ENCODE results near the gene EFCAB6.

The EFCAB6 gene

DNA sequence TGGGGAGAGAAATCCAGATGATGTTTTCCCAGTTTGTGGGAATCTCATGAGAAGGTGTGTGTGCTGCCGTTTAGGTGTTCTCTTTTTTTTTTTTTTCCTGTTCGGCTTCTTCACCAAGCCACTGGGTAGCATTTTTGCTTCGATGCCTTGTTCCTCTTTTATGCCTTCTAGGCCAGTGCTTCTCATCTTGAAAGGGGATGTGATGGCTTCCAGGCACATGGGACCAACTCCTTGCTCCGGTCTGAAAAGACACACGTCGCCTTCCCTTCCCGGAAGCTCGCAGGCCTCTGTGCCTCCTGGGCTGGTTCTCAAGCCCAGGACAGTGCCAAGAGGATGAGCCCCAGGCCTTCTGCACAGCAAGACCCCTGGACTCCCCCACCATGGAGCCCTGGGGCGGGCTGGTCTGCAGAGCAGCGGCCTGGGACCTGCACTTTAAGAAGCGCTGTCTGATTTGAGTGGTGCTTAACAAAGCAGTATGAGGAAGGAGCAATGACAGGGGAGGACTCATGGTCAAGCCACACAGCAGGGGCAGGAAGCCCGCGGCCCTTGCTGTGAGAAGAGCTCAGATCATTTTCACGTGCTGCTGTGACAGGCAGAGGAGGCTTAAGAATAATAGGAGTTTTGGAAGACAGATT, 241.5 kb downstream of the EFCAB6 start:
- DNase-seq (ENCODE audit: low read depth) = no peak

DNA sequence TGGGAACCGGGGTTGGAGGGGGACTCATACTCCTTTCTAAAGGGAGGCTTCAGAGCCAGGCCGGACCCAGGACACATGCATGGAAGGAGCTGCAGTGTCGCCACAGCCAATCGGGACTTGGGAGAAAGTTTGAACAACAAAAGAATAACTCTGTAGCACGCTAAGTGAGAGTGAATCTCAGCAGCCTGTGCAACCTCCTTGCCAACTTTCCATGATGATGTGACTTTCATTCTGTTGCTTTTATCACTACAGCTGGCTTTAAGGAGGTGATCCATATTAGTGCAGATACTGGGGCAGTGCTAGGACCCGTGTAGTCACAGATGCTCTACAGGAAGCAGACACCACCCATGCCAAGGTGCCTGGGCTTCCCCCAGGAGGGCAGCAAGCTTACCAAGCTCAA, 243.0 kb downstream of the EFCAB6 start:
- no peak for DNase-seq (ENCODE audit: low read depth)

- DNase-seq (ENCODE audit: low read depth) = no peak
Observed at GRCh38 chr22:43567691-43568324, 244.3 kb downstream of the EFCAB6 start.

GRCh38 chr22:43566561-43567332, 245.4 kb downstream of the EFCAB6 start:
- DNase-seq (ENCODE audit: low read depth) = no peak

DNA sequence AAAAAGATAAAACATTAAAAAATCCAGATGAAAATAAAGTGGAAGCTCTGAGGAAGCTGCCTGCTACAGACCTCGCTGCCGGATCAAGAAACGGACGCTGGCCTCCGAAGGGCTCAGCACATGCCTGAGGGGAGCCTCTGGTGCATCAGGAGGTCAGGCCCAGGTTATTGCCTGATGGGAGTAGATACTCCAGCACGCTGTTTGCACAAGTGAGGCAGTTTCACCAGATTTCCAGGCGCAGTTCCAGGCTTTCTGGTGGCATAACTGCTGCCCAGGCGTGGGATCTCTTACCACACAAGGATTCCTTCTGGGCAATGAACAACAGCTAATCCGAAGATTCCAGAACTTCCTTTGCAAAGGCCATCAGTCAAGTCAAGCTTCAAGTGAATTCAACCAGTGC, 246.1 kb downstream of the EFCAB6 start:
- DNase-seq (ENCODE audit: low read depth) = no peak

DNA sequence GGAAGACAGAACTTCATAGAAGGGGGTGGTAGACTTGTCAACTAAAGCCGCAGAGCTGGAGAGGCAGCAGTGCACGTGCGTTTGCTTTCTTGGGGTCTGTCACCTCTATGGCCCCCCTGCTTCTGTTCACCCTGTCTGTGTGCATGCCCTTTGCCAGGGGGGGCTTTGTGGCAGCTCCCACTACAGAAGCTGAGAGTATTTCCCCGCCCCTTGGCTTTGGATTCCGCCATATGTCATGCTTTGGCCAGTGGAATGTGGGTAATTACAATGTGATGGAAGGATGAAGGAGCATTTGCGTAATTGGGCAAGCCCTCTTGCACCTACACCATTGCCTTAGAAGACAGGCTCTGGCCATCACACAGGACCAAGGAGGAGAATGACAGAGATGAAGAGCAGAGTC, 247.2 kb downstream of the EFCAB6 start:
- DNase-seq (ENCODE audit: low read depth) = no peak

- DNase-seq (ENCODE audit: low read depth) = no peak
Observed at GRCh38 chr22:43563571-43563970, 248.5 kb downstream of the EFCAB6 start.

- no peak for DNase-seq (ENCODE audit: low read depth)
Observed at GRCh38 chr22:43562843-43563242, 249.3 kb downstream of the EFCAB6 start.

GRCh38 chr22:43561415-43562178, 250.5 kb downstream of the EFCAB6 start:
- no peak for DNase-seq (ENCODE audit: low read depth)

DNA sequence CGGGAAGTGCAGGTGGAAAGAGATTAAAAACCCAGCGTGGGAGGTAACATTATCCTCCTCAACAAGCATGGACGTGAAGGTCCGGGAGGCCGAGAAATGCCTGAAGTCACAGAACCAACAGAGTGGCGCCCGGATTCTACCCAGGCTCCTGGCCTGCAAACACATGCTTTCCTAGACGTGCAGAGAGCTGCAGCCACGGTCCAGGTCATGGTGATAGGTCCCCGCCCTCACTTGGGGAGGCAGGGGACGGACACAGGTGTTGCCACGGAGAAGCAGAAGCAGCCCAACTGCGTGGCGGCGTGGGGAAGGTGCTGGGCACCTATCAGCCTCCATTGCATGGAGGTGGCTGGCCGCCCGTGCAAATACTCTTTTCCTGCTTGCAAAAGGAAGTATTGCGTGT, 251.5 kb downstream of the EFCAB6 start:
- DNase-seq (ENCODE audit: low read depth) = no peak

GRCh38 chr22:43555561-43556515, 256.3 kb downstream of the EFCAB6 start:
- DNase-seq (ENCODE audit: low read depth) = no peak

GRCh38 chr22:43554694-43555365, 257.3 kb downstream of the EFCAB6 start:
- no peak for DNase-seq (ENCODE audit: low read depth)

GRCh38 chr22:43554259-43554636, 257.9 kb downstream of the EFCAB6 start:
- no peak for DNase-seq (ENCODE audit: low read depth)

DNA sequence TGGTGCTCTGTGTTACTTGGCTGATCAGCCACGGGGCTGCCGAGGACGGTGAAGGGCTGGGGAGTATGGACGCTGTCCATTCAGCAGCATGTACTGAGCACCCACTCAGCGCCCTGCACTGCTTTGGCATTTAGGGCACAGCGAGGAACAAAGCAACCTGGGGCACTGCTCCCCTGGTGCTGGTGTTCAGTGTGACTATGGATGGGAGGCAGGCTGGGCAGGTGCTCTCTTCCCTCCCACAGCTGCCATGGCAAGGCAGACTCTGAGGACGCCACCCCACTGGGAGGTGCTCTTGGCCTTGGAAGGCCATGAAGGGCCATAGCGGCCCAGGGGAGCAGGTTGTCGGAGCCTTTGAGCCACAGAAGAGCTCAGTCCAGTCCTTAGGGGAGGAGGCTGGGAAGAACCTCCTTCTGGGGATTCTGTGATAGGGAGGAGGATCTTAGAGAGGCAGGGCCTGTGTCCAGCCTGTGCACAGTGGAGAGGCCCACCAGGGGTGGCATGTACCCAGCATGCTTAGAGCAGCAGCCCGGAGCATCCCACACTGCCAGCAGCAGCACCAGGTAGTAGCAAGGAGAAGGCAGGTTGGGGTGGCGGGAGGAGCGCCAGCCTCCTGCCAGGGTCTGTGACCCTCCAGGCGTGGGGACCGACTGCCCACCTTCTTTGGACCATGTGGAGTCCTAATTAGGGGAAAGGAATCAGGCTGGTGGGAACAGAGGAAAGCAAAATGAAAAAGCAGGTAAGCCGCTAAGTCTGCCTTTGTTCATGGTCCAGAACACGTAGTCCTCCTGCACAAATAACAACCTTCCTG, 258.4 kb downstream of the EFCAB6 start:
- DNase-seq (ENCODE audit: low read depth) = no peak

DNA sequence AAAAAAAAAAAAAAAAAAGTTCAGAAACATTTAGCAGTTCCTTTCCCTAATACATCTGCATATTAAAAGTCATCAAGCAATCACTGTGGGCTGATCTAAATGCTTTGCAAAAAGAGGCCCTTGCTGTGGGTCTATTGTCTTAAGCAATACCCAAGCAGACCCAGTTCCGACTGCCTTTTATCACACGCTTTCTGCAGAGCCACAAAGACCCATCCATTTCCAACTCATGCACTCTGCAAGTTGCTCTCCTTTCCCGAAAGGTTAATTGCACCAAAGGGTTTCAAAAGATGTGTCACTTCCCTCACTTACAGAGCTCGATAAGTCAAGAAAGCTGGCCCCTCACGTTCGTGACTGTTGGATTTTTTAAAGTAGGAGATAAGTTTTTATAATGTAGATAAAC, 261.4 kb downstream of the EFCAB6 start:
- no peak for DNase-seq (ENCODE audit: low read depth)

- no peak for DNase-seq (ENCODE audit: low read depth)
Observed at GRCh38 chr22:43550024-43550620, 262.0 kb downstream of the EFCAB6 start.

DNA sequence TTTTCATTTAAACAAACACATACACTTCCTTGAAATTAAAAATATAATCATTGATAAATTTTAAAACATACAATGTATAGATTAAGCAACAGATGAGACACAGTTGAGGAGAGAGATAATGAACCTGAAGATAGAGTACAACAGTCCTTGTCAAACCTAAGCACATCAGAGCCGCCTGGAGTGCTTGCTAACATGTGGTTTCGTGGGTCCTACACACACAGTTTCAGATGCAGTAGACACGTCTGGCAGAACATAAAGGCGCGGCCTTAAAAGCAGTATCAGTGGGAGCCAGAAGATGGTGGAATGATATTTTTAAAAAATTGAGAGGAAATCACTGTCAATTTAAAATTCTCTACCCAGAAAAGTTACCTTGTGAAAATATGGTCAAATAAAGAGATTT, 265.9 kb downstream of the EFCAB6 start:
- no peak for DNase-seq (ENCODE audit: low read depth)

DNA sequence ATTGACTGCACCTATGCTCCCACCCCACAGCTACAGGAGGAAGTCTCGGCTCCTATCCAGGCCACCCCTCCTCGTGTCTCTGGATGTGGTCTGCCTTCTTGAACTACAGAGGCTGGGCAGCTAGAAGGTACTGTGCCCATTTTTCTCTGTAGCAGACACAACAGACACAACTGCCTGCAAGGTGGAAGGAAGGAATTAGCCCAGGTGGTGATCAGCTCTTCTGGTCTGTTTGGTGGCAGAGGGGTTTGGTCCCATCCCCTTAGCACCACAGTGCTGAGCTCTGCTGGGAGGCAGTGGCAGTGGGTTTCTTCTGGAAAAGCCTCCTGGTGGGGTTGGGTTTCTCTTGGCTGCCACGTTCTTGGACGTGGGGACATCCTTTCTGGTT, 267.8 kb downstream of the EFCAB6 start:
- DNase-seq (ENCODE audit: low read depth) = no peak

DNA sequence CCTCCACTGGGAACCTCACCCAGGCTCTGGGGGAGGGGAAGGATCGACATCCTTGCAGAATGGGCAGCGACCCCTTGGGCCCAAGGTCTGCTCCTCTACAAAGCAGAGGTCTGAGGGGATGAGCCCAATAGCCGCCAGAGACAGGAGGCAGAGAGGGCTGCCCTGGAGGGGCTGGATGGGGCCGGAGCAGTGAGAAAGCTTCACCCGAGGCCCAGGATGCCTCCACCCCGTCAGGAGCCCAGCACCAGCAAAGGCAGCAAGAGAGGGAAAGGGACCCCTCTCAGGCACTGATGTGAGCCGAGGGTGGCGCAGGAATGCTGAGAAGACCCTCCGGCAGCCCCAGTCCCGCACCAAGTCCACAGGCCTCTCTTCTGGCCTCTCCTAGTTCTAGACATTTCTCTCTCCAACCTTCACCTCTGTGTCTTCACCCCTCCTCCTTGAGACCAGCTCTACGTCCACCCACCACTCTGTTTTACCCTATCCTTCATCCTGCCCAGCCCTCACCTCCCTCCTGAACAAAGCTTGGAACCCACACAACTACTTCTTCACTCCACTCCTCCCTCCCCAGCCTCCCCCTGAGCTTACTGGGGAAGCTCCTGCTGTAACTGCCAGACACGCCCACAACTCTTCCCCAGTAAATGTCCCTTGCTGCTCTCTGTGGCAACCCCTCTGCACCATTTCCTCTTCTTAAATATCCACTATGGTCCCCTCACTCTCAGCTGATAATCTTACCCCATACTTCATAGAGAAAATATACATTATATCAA, 268.4 kb downstream of the EFCAB6 start:
- DNase-seq (ENCODE audit: low read depth) = no peak
